ENCODE data around the gene ARAP3.
A peak's percentile ranks its signal among the peaks of the same experiment; 100 is the strongest.

The ARAP3 gene

GRCh38 chr5:141701360-141702119, 19.5 kb upstream of the ARAP3 start:
- DNase-seq: no peak

- DNase-seq: no peak
Measured at GRCh38 chr5:141697586-141697985, 15.6 kb upstream of the ARAP3 start.

- DNase-seq: no peak
Measured at GRCh38 chr5:141696431-141696830, 14.4 kb upstream of the ARAP3 start.

- no peak for DNase-seq
Measured at GRCh38 chr5:141695627-141696215, 13.7 kb upstream of the ARAP3 start.

GRCh38 chr5:141694479-141694878, 12.4 kb upstream of the ARAP3 start:
- peak; percentile 52 for DNase-seq

GRCh38 chr5:141692919-141693725, 11.1 kb upstream of the ARAP3 start:
- peak; percentile 96 for DNase-seq

- DNase-seq: peak; percentile 83
Measured at GRCh38 chr5:141692533-141692888, 10.5 kb upstream of the ARAP3 start.

- DNase-seq: peak; percentile 91
Measured at GRCh38 chr5:141691867-141692532, 10.0 kb upstream of the ARAP3 start.

GRCh38 chr5:141691286-141691866, 9.3 kb upstream of the ARAP3 start:
- no peak for DNase-seq

GRCh38 chr5:141686648-141687416, 4.8 kb upstream of the ARAP3 start:
- DNase-seq: no peak

GRCh38 chr5:141685591-141685990, 3.6 kb upstream of the ARAP3 start:
- DNase-seq: no peak

GRCh38 chr5:141683596-141684141, 1.6 kb upstream of the ARAP3 start:
- peak; percentile 19 for DNase-seq

- DNase-seq: no peak
Measured at GRCh38 chr5:141681295-141681694, 735 bp downstream of the ARAP3 start.

- peak; percentile 86 for DNase-seq
Measured at GRCh38 chr5:141680751-141681201, 1.3 kb downstream of the ARAP3 start.

GRCh38 chr5:141680178-141680577, 1.9 kb downstream of the ARAP3 start:
- no peak for DNase-seq

GRCh38 chr5:141677415-141677814, 4.6 kb downstream of the ARAP3 start:
- peak; percentile 38 for DNase-seq

- DNase-seq: no peak
Measured at GRCh38 chr5:141675672-141676071, 6.4 kb downstream of the ARAP3 start.

- DNase-seq: no peak
Measured at GRCh38 chr5:141674747-141675146, 7.3 kb downstream of the ARAP3 start.

GRCh38 chr5:141672841-141673813, 8.9 kb downstream of the ARAP3 start:
- DNase-seq: no peak

- no peak for DNase-seq
Measured at GRCh38 chr5:141672071-141672840, 9.8 kb downstream of the ARAP3 start.
